Right lobe of liver (tissue), 6 donors: ENCODE measurements around the gene SF3A2. TPM values are rescaled to one million over a fixed set of nuclear protein-coding genes. Genes with fewer than 3 reads are reported as not detected.
A peak's percentile ranks its signal among the peaks of the same experiment; 100 is the strongest.

Experiments used
- ATAC-seq, 4 donors: fragments of 200-7000 bp; cut with Tn5 transposase; one replicate each; pipeline ENCODE4 v1.9.1; 2020; ENCODE audit warnings: mild to moderate bottlenecking in 4 of 4, moderate library complexity in 4 of 4
- DNase-seq, 3 donors: peaks; one replicate each; pipeline ENCODE4 v3.0.0-alpha.2; 2020
- H3K27ac ChIP-seq, 3 donors: fragments of 200-600 bp; one replicate each; pipeline ENCODE4 v1.8.0; 2022
- H3K27me3 ChIP-seq, 2 donors: fragments of 200-600 bp; one replicate each; pipeline ENCODE4 v1.8.0; 2022
- H3K36me3 ChIP-seq, 4 donors: fragments of 200-600 bp; sonication (generic) in 1 of 4; one replicate each; pipeline versions ENCODE4 v1.5.1 to v1.8.0; 2017 to 2022; ENCODE audit warnings: control low read depth in 1 of 4
- H3K4me1 ChIP-seq, 4 donors: fragments of 200-600 bp; sonication (generic) in 1 of 4; one replicate each; pipeline versions ENCODE4 v1.5.1 to v1.8.0; 2017 to 2022; ENCODE audit warnings: control low read depth in 1 of 4
- H3K4me3 ChIP-seq, 3 donors: fragments of 200-600 bp; one replicate each; pipeline ENCODE4 v1.8.0; 2022
- H3K9me3 ChIP-seq, 4 donors: fragments of 200-600 bp; sonication (generic) in 1 of 4; one replicate each; pipeline versions ENCODE4 v1.5.1 to v1.8.0; 2017 to 2022; ENCODE audit warnings: control low read depth in 1 of 4
- CTCF ChIP-seq, 4 donors: fragments of 200-600 bp in 3 of 4; fragments of 450-650 bp in 1 of 4; IDR thresholded peaks; one replicate each; pipeline versions ENCODE4 v1.5.1 to v1.8.0; 2016 to 2022; ENCODE audit warnings: antibody characterized with exemption in 4 of 4, mild to moderate bottlenecking in 2 of 4
- POLR2A ChIP-seq: fragments of 450-650 bp; IDR thresholded peaks from one replicate; pipeline ENCODE4 v1.6.1; 2017; ENCODE audit warnings: antibody characterized with exemption, mild to moderate bottlenecking
- WGBS: methylation state at CpG from one replicate; pipeline ENCODE4 v1.1.6; 2018; ENCODE audit warnings: low coverage, low lambda C conversion rate; ENCODE audit not compliant: insufficient coverage; ENCODE audit errors: missing lambda C conversion rate; 5-methylcytosine and 5-hydroxymethylcytosine counted together
- intact Hi-C, 2 donors: fragments of 100-400 bp; cut with DNase I; formaldehyde crosslinking; loops; one replicate each; pipeline versions ENCODE4 v1.11.2 to v1.14.1; 2022
- total RNA-seq, 6 experiments: library from RNA; depleted of rRNA in 2 of 6; stranded (reverse); fragments of >200 nt in 2 of 6; fragmentation: NEBNext Ultra II Directional in 3 of 6; extraction: Animal tissue kit (Norgen Biotek cat#: 25700) in 3 of 6; gene quantifications; one replicate each; pipeline versions ENCODE4 v1.1.0 to v1.2.4, GENCODE V29; 2016 to 2023
- donor health status: DM: no; HTN: yes; CAD: no.
- donor health status: DM: no; HTN: no; CAD: no.
- donor health status: DM: no; HTN: no; CAD: no.
- donor health status: DM: no; HTN: yes; CAD: no.
- donor health status: DM: no; HTN: yes; CAD: no.

Gene SF3A2
- total RNA-seq, 6 experiments from 2014 or later: 14.0 to 22.1 (median 19.1) TPM

GRCh38 chr19:2226840-2227360 is 9.7 kb upstream of the SF3A2 start:
- Histone ChIP-seq H3K36me3 (peaks cover 0 to 46% (median 7%) of the 10 kb centered on the region in 4 donors), H3K4me3 (no peak overlapping the region), H3K27ac (no peak overlapping the region), H3K9me3 (no peaks in the 10 kb centered on the region), H3K4me1 (peaks cover 0 to 14% (median 0%) of the 10 kb centered on the region in 4 donors), H3K27me3 (no peaks in the 10 kb centered on the region)
- DNase-seq (no peak), ATAC-seq (no peak)
- TF ChIP-seq POLR2A: no peak
- WGBS: 97% methylated on average over 16 of the region's 53 CpGs
- intact Hi-C loops: no loop called here

GRCh38 chr19:2227415-2228156 is 9.0 kb upstream of the SF3A2 start:
- no peak for TF ChIP-seq CTCF (IDR thresholded peaks at IDR 0.05)
- TF ChIP-seq POLR2A: no peak
- intact Hi-C loops: no loop called here
- WGBS: 88% methylated on average over 42 of the region's 67 CpGs
- no peak overlapping the region for H3K4me3 ChIP-seq
- peaks cover 0 to 14% (median 0%) of the 10 kb centered on the region in 4 donors for H3K4me1 ChIP-seq
- no peak overlapping the region for H3K27ac ChIP-seq
- DNase-seq (peak in 1 of 3 donors; percentile 82), ATAC-seq (peak in 1 of 4 donors; percentile 55)
- H3K27me3 ChIP-seq: no peaks in the 10 kb centered on the region
- peaks cover 0 to 39% (median 7%) of the 10 kb centered on the region in 4 donors for H3K36me3 ChIP-seq
- no peaks in the 10 kb centered on the region for H3K9me3 ChIP-seq

GRCh38 chr19:2228157-2229030 is 8.2 kb upstream of the SF3A2 start:
- 88% methylated on average over 21 of the region's 48 CpGs for WGBS
- Histone ChIP-seq H3K36me3 (peaks cover 0 to 39% (median 8%) of the 10 kb centered on the region in 4 donors), H3K4me3 (no peak overlapping the region), H3K9me3 (no peaks in the 10 kb centered on the region), H3K4me1 (peaks cover 0 to 14% (median 0%) of the 10 kb centered on the region in 4 donors), H3K27ac (no peak overlapping the region), H3K27me3 (no peaks in the 10 kb centered on the region)
- intact Hi-C loops: no loop called here
- DNase-seq (peak in 1 of 3 donors; percentile 84), ATAC-seq (peak; percentile 36 to 65 (median 54))
- TF ChIP-seq POLR2A (no peak), CTCF (IDR thresholded peaks at IDR 0.05) (no peak)

DNA sequence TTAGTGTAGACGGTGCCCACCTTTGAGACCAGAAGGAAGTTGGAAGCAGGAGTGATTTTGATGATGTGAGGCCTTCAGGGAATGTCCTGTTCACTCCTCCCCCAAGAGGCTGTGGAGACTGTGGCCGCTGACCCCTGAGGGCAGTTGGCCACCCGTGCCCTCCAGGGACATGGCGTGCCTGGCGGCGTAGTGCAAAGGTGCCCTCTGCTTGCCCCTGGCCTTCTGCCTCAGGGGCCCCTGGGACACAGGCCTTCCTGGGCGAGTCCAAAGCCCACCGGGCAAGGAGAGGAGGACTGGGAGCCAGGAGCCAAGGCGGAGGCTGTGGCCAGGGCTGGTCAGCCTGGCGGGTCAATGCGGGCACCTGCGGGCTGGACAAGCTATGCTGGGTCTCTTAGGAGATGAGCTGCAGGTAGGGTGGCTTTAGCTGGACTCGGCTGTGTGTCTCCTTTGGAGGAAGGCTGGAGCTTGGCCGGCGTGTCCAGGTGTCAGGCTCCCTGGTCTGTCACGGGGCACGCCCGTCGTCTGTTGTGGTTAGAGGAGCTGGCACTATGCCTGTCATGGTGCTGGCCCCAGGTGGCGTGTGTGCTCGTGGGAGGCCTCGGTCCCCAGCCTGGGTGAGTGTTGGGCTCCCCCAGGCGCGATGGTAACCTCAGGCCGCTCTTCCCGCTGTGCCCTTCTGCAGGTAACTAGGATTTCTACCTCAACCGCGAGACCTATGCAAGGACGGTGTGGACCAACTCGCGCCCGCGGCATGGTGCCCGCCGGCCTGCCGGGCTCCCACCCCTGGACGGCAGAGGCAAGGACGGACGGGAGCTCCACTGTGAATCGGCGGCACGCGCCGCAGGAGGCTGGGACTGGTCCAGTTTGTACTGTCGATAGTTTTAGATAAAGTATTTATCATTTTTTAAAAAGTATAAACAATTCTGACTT is 7.3 kb upstream of the SF3A2 start:
- intact Hi-C loops: loop anchor here in 1 of 2 donors (5.0 to 10.0 kb wide), 2 partner anchors 57 to 85 kb away; no protein-coding TSS in a partner anchor
- H3K27me3 ChIP-seq: no peaks in the 10 kb centered on the region
- ATAC-seq (peak; percentile 41 to 78 (median 70)), DNase-seq (peak in 2 of 3 donors; percentile 78 to 88)
- no peak overlapping the region for H3K27ac ChIP-seq
- 85% methylated on average over 10 of the region's 45 CpGs for WGBS
- TF ChIP-seq POLR2A (no peak), CTCF (IDR thresholded peaks at IDR 0.05) (no peak)
- no peaks in the 10 kb centered on the region for H3K9me3 ChIP-seq
- peaks cover 0 to 14% (median 0%) of the 10 kb centered on the region in 4 donors for H3K4me1 ChIP-seq
- no peak overlapping the region for H3K4me3 ChIP-seq
- H3K36me3 ChIP-seq: peaks cover 0 to 39% (median 8%) of the 10 kb centered on the region in 4 donors
